Karpas-422 (cell line): ENCODE data around the gene MUC21. TPM values are rescaled to one million over a fixed set of nuclear protein-coding genes. Genes with fewer than 3 reads are reported as not detected.
"Not testable (repeated sequence)": the region's sequence is repeated elsewhere in the genome, so short reads cannot be mapped to it uniquely, and the experiment has no call there.

ENCODE experiments used
- DNase-seq: peaks from one replicate; pipeline ENCODE4 v3.0.0-alpha.2; 2015
- H2AFZ ChIP-seq: fragments of 200-600 bp; sonication (generic); 2 replicates; pipeline ENCODE4 v1.6.1; 2014; ENCODE audit warnings: antibody characterized with exemption, low read length, mixed read lengths
- H3K27ac ChIP-seq: fragments of 200-600 bp; sonication (generic); 2 replicates; pipeline ENCODE4 v1.5.1; 2014; ENCODE audit warnings: mild to moderate bottlenecking, low read length, moderate library complexity
- H3K27me3 ChIP-seq: fragments of 200-600 bp; sonication (generic); 2 replicates; pipeline ENCODE4 v1.6.1; 2014; ENCODE audit warnings: low read length, mixed read lengths
- H3K36me3 ChIP-seq: fragments of 200-600 bp; sonication (generic); 2 replicates; pipeline ENCODE4 v1.6.1; 2014; ENCODE audit warnings: low read length, mixed read lengths; ENCODE audit not compliant: insufficient read depth
- H3K4me1 ChIP-seq: fragments of 200-600 bp; sonication (generic); 2 replicates; pipeline ENCODE4 v1.6.1; 2014; ENCODE audit warnings: mild to moderate bottlenecking, low read length, mixed read lengths
- H3K4me2 ChIP-seq: fragments of 200-600 bp; sonication (generic); 2 replicates; pipeline ENCODE4 v1.6.1; 2014; ENCODE audit warnings: low read length, low read depth, mild to moderate bottlenecking; ENCODE audit not compliant: poor library complexity, severe bottlenecking
- H3K4me3 ChIP-seq: fragments of 200-600 bp; sonication (generic); 2 replicates; pipeline ENCODE4 v1.5.1; 2014; ENCODE audit warnings: mild to moderate bottlenecking, antibody characterized with exemption, low read length, mixed read lengths
- H3K79me2 ChIP-seq: fragments of 200-600 bp; sonication (generic); 2 replicates; pipeline ENCODE4 v1.6.1; 2014; ENCODE audit warnings: mild to moderate bottlenecking, low read length, mixed read lengths
- H3K9ac ChIP-seq: fragments of 200-600 bp; sonication (generic); 2 replicates; pipeline ENCODE4 v1.6.0; 2014; ENCODE audit warnings: low read length
- H3K9me2 ChIP-seq: fragments of 200-600 bp; sonication (generic), shearing (Covaris generic); replicated peaks from 2 replicates; pipeline ENCODE4 v1.6.0; 2014; ENCODE audit warnings: mild to moderate bottlenecking, low read length, moderate library complexity; ENCODE audit not compliant: insufficient read depth
- H3K9me3 ChIP-seq: fragments of 300-700, 200-600 bp; sonication (generic); 2 replicates; pipeline ENCODE4 v1.6.1; 2014; ENCODE audit warnings: low read length, mixed read lengths
- H4K20me1 ChIP-seq: fragments of 200-600 bp; sonication (generic); 2 replicates; pipeline ENCODE4 v1.6.1; 2014; ENCODE audit warnings: mild to moderate bottlenecking, antibody characterized with exemption, low read length, low read depth; ENCODE audit not compliant: insufficient read depth
- total RNA-seq: library from RNA; depleted of rRNA; stranded (reverse); fragments of >200 nt; shearing (Covaris generic); gene quantifications from 2 replicates; pipeline ENCODE4 v1.2.3, GENCODE V29; 2014; ENCODE audit warnings: low replicate concordance

The MUC21 gene
- total RNA-seq, 1 experiment from 2014 or later = not detected

DNA sequence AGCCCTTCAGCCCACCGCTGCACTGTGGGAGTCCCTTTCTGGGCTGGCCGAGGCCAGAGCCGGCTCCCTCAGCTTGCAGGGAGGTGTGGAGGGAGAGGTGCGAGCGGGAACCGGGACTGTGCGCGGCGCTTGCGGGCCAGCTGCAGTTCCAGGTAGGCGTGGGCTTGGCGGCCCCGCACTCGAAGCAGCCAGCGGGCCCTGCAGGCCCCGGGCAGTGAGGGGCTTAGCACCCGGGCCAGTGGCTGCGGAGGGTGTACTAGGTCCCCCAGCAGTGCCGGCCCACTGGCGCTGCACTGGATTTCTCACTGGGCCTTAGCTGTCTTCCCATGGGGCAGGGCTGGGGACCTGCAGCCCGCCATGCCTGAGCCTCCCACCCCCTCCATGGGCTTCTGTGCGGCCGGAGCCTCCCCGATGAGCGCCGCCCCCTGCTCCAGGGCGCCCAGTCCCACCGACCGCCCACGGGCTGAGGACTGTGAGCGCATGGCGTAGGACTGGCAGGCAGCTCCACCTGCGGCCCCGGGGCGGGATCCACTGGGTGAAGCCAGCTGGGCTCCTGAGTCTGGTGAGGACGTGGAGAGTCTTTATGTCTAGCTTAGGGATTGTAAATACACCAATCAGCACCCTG lies 37.2 kb downstream of the MUC21 start:
- H3K27me3 ChIP-seq, H3K9ac ChIP-seq, H4K20me1 ChIP-seq, H3K4me2 ChIP-seq, H3K4me3 ChIP-seq, H3K36me3 ChIP-seq, H3K4me1 ChIP-seq, H2AFZ ChIP-seq, H3K27ac ChIP-seq, DNase-seq, H3K9me3 ChIP-seq, H3K79me2 ChIP-seq, H3K9me2 ChIP-seq: not testable (repeated sequence)

DNA sequence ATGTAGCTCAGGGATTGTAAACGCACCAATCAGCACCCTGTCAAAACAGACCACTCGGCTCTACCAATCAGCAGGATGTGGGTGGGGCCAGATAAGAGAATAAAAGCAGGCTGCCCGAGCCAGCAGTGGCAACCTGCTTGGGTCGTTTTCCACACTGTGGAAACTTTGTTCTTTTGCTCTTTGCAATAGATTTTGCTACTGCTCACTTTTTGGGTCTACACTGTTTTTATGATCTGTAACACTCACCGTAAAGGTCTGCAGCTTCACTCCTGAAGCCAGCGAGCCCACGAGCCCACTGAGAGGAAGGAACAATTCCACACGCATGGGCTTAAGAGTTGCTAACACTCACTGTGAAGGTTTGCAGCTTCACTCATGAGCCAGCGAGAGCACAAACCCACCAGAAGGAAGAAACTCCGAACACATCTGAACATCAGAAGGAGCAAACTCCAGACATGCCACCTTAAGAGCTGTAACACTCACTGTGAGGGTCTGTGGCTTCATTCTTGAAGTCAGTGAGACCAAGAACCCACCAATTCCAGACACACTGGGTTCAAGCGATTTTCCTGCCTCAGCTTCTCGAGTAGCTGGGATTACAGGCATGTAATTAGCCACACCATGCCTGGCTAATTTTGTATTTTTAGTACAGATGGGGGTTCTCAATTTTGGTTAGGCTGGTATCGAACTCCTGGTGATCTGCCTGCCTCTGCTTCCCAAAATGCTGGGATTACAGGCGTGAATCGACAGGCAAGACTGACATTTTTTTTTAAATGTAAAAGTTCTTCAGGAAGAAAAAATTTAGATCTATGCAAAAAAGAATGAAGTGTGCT lies 38.4 kb downstream of the MUC21 start:
- not testable (repeated sequence) for H3K9me3 ChIP-seq, H2AFZ ChIP-seq, H3K27me3 ChIP-seq, H3K9ac ChIP-seq, H3K4me2 ChIP-seq, DNase-seq, H3K4me3 ChIP-seq, H3K9me2 ChIP-seq, H3K79me2 ChIP-seq, H3K36me3 ChIP-seq, H3K27ac ChIP-seq, H4K20me1 ChIP-seq, H3K4me1 ChIP-seq

DNA sequence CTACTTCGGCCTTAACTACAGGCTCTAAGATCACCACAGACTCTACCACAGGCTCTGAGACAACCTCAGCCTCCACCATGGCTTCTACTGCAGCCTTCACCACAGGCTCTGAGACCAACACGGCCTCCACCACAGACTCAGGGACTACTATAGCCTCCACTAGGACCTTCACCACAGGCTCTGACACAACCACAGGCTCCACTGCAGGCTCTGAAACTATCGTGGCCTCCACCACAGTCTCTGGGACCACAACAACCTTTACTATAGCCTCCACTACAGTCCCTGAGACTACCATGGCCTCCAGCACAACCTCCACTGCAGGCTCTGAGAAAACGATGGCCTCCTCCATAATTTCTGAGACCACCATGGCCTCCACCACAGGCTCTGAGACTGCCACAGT lies 42.1 kb downstream of the MUC21 start:
- H3K36me3 ChIP-seq = no peaks in the 10 kb centered on the region
- H3K4me2 ChIP-seq = no peak overlapping the region
- no peak overlapping the region for H2AFZ ChIP-seq
- no peaks in the 10 kb centered on the region for H3K9me2 ChIP-seq
- no peak for DNase-seq
- H3K4me3 ChIP-seq = no peak overlapping the region
- H3K27me3 ChIP-seq = no peaks in the 10 kb centered on the region
- no peaks in the 10 kb centered on the region for H3K79me2 ChIP-seq
- no peaks in the 10 kb centered on the region for H3K9me3 ChIP-seq
- H3K27ac ChIP-seq = no peak overlapping the region
- no peaks in the 10 kb centered on the region for H3K4me1 ChIP-seq
- H3K9ac ChIP-seq = no peak overlapping the region
- H4K20me1 ChIP-seq = no peaks in the 10 kb centered on the region

DNA sequence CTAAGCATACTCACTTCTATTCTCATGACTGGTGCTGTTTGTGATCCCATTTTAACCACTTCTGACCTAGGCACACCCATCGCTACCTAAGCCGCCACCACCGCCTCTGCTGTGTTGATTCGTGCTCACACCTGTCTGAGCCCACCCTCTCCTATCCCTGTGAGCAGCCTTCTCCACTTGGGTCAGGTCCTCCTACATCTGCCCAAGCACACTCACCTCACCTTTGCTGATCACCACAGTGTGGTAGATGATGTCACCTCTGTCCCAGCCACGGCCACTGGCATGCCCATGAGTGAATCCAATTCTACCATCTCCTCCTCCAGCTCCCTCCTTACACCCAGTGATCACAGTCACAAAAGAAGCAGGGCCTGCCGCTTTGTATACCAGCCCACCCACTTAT lies 47.6 kb downstream of the MUC21 start:
- H3K4me1 ChIP-seq = no peaks in the 10 kb centered on the region
- H3K79me2 ChIP-seq = no peaks in the 10 kb centered on the region
- no peaks in the 10 kb centered on the region for H3K36me3 ChIP-seq
- H3K27me3 ChIP-seq = no peaks in the 10 kb centered on the region
- no peak overlapping the region for H3K27ac ChIP-seq
- no peak for DNase-seq
- no peak overlapping the region for H2AFZ ChIP-seq
- no peaks in the 10 kb centered on the region for H3K9me3 ChIP-seq
- H3K4me3 ChIP-seq = no peak overlapping the region
- no peaks in the 10 kb centered on the region for H4K20me1 ChIP-seq
- H3K9me2 ChIP-seq = no peaks in the 10 kb centered on the region
- no peak overlapping the region for H3K9ac ChIP-seq
- no peak overlapping the region for H3K4me2 ChIP-seq

DNA sequence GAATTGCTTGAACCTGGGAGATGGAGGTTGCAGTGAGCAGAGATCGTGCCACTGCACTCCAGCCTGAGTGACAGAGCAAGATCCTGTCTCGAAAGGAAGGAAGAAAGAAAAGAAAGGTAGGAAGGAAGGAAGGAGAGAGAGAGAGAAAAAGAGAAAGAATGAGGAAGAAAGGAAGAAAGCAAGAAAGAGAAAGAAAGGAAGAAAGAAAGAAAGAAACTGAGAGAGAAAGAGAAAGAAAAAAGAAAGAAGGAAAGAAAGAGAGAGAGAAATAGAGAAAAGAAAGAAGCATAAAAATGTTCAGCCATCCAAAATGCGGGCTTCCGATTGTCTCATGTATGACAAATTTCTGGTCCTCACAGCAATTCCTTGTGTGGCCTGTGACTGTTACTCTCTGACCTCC lies 49.6 kb downstream of the MUC21 start:
- Histone ChIP-seq H3K36me3 (no peaks in the 10 kb centered on the region), H3K9me3 (no peaks in the 10 kb centered on the region), H3K4me2 (no peak overlapping the region), H2AFZ (no peak overlapping the region), H3K4me1 (no peaks in the 10 kb centered on the region), H3K9me2 (no peaks in the 10 kb centered on the region), H3K27ac (no peak overlapping the region), H3K9ac (no peak overlapping the region), H4K20me1 (no peaks in the 10 kb centered on the region), H3K4me3 (no peak overlapping the region), H3K79me2 (no peaks in the 10 kb centered on the region), H3K27me3 (no peaks in the 10 kb centered on the region)
- no peak for DNase-seq

DNA sequence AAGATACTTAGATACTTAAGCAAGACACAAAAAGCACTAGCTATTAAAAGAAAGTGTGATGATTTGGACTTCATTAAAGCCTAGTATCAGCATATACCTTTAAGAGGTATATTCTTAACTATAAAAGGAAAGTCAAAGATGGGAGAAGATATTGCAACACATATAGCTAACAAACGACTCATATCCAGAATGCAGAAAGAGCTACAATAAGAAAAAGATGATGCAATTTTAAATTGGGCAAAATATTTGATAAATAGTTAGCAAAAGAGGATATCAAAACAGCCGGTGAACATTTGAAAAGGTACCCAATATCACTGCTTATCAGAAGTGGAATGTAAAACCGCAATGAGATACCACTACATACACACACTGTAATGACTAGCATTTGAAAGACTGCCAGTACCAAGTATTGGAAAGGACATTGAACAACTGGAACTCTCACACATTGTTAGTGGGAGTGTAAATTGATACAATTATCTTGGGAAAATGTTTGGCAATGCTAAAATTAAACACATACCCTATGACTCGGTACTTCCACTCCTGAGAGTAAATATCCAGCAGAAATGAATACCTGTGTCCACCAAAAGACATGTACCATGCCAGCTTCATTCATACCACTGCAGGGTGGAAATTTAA lies 52.5 kb downstream of the MUC21 start:
- Histone ChIP-seq H3K27ac (no peak overlapping the region), H2AFZ (no peak overlapping the region), H3K4me1 (no peaks in the 10 kb centered on the region)

DNA sequence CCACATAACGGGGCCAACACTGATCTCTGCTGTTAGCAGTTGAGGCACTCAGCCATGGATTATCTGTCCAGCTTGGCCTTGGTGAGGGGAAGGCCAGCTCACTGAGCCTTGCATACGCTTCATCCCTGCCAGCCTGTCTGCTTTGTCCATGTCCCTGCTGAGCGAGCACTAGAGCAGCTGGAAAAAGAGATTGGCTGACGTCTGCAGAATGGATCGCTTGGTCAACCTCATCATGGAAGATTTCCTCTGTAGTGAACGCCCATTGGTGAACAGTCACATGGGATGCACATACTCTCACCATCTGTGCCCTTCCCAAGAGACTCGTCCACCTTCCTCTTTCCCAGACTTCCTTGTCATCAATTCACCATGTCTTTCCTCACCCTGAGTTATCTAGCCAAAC lies 53.7 kb downstream of the MUC21 start:
- Histone ChIP-seq H3K79me2 (no peaks in the 10 kb centered on the region), H3K9ac (no peak overlapping the region), H3K27me3 (no peaks in the 10 kb centered on the region), H3K9me3 (no peaks in the 10 kb centered on the region), H3K4me2 (no peak overlapping the region), H2AFZ (no peak overlapping the region), H3K4me1 (no peaks in the 10 kb centered on the region), H3K4me3 (no peak overlapping the region), H4K20me1 (no peaks in the 10 kb centered on the region), H3K27ac (no peak overlapping the region), H3K36me3 (no peaks in the 10 kb centered on the region), H3K9me2 (no peaks in the 10 kb centered on the region)
- no peak for DNase-seq

More for the DNA sequence above, 52.5 kb downstream of the MUC21 start:
- Histone ChIP-seq H3K79me2 (no peaks in the 10 kb centered on the region), H3K36me3 (no peaks in the 10 kb centered on the region), H3K27me3 (no peaks in the 10 kb centered on the region), H3K9me2 (no peaks in the 10 kb centered on the region), H3K4me3 (no peak overlapping the region), H3K9ac (no peak overlapping the region), H3K9me3 (no peaks in the 10 kb centered on the region), H4K20me1 (no peaks in the 10 kb centered on the region), H3K4me2 (no peak overlapping the region)
- no peak for DNase-seq

DNA sequence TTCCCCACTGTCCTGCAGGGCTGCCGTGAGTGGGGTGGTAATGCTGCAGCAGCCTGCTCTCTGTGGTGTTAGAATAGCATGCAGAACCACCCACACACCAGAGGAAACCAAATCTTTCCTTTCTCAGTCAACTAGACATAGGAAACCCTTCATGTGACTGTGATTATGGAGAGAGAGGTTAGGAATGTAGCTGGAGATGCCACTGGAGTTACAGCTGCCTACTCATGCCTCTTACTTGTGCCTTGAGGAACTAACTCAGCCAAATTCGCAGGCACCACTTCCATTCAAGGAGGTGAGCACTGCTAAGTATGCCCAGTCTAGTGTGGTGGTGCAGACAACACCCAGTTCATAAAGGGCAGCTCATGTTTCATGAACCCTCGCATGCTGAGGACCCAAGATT lies 54.2 kb downstream of the MUC21 start:
- no peak overlapping the region for H2AFZ ChIP-seq
- no peak overlapping the region for H3K9ac ChIP-seq
- no peaks in the 10 kb centered on the region for H4K20me1 ChIP-seq
- H3K36me3 ChIP-seq = no peaks in the 10 kb centered on the region
- no peak overlapping the region for H3K27ac ChIP-seq
- H3K9me3 ChIP-seq = no peaks in the 10 kb centered on the region
- no peaks in the 10 kb centered on the region for H3K27me3 ChIP-seq
- H3K4me3 ChIP-seq = no peak overlapping the region
- H3K79me2 ChIP-seq = no peaks in the 10 kb centered on the region
- H3K9me2 ChIP-seq = no peaks in the 10 kb centered on the region
- no peak overlapping the region for H3K4me2 ChIP-seq
- H3K4me1 ChIP-seq = no peaks in the 10 kb centered on the region
- DNase-seq = no peak
